Stimulated activated effector memory CD8-positive, alpha-beta T cell treated with anti-CD3 and anti-CD28 coated beads, Interleukin-12 subunit alpha, Interleukin-12 subunit beta, amount 100 ng/mL, for 72 hours (primary cell): Measurements from ENCODE around the gene MAD1L1.

Experiments
- ATAC-seq: fragments of 150-1000 bp; cut with Tn5 transposase; 2 replicates; pipeline ENCODE4 v1.10.0; 2021
- DNase-seq, 2 donors: peaks; one replicate each; pipeline ENCODE4 v3.0.0; 2021 to 2022; ENCODE audit warnings: low spot score in 2 of 2
- H3K27ac Mint-ChIP-seq: one replicate; pipeline ENCODE4 v1.8.0; 2022; ENCODE audit warnings: mild to moderate bottlenecking, mixed read lengths
- H3K36me3 Mint-ChIP-seq: one replicate; pipeline ENCODE4 v1.8.0; 2022; ENCODE audit warnings: mild to moderate bottlenecking, mixed read lengths
- H3K4me1 Mint-ChIP-seq: one replicate; pipeline ENCODE4 v1.8.0; 2022; ENCODE audit warnings: mixed read lengths
- H3K4me3 Mint-ChIP-seq: one replicate; pipeline ENCODE4 v1.8.0; 2022; ENCODE audit warnings: mild to moderate bottlenecking, mixed read lengths
- H3K9me3 Mint-ChIP-seq: one replicate; pipeline ENCODE4 v1.8.0; 2022; ENCODE audit warnings: mixed read lengths

Gene MAD1L1

GRCh38 chr7:2029936-2030335 lies 202.8 kb downstream of the MAD1L1 start:
- Mint-ChIP-seq H3K27ac (no peak overlapping the region), H3K9me3 (peaks cover 20% of the 10 kb centered on the region), H3K4me3 (no peak overlapping the region), H3K36me3 (no peaks in the 10 kb centered on the region), H3K4me1 (peaks cover 35% of the 10 kb centered on the region)
- DNase-seq, result no peak
- ATAC-seq, result no peak

GRCh38 chr7:2029211-2029905 lies 203.4 kb downstream of the MAD1L1 start:
- H3K27ac Mint-ChIP-seq, result no peak overlapping the region
- H3K9me3 Mint-ChIP-seq, result peaks cover 24% of the 10 kb centered on the region
- H3K4me1 Mint-ChIP-seq, result peaks cover 35% of the 10 kb centered on the region
- DNase-seq (no peak), ATAC-seq (no peak)
- H3K4me3 Mint-ChIP-seq, result no peak overlapping the region
- H3K36me3 Mint-ChIP-seq, result no peaks in the 10 kb centered on the region

GRCh38 chr7:2028733-2029132 lies 204.0 kb downstream of the MAD1L1 start:
- Mint-ChIP-seq H3K36me3 (no peaks in the 10 kb centered on the region), H3K4me3 (no peak overlapping the region), H3K27ac (no peak overlapping the region), H3K4me1 (peaks cover 35% of the 10 kb centered on the region), H3K9me3 (peaks cover 28% of the 10 kb centered on the region)
- no peak for ATAC-seq
- DNase-seq, result no peak

- peaks cover 28% of the 10 kb centered on the region for H3K9me3 Mint-ChIP-seq
- ATAC-seq (no peak), DNase-seq (no peak)
- no peak overlapping the region for H3K27ac Mint-ChIP-seq
- H3K36me3 Mint-ChIP-seq, result no peaks in the 10 kb centered on the region
- H3K4me1 Mint-ChIP-seq, result peaks cover 13% of the 10 kb centered on the region
- H3K4me3 Mint-ChIP-seq, result no peak overlapping the region
Measured at GRCh38 chr7:2025188-2025587, 207.6 kb downstream of the MAD1L1 start.

GRCh38 chr7:2024567-2024918 lies 208.2 kb downstream of the MAD1L1 start:
- H3K9me3 Mint-ChIP-seq, result peaks cover 28% of the 10 kb centered on the region
- DNase-seq (no peak), ATAC-seq (no peak)
- peak overlapping the region; percentile 32 for H3K27ac Mint-ChIP-seq
- H3K36me3 Mint-ChIP-seq, result no peaks in the 10 kb centered on the region
- H3K4me3 Mint-ChIP-seq, result no peak overlapping the region
- peaks cover 16% of the 10 kb centered on the region for H3K4me1 Mint-ChIP-seq

- Mint-ChIP-seq H3K4me3 (no peak overlapping the region), H3K27ac (peak overlapping the region; percentile 32), H3K36me3 (no peaks in the 10 kb centered on the region), H3K4me1 (peaks cover 15% of the 10 kb centered on the region), H3K9me3 (peaks cover 26% of the 10 kb centered on the region)
- DNase-seq, result no peak
- no peak for ATAC-seq
Measured at GRCh38 chr7:2023877-2024566, 208.7 kb downstream of the MAD1L1 start.

GRCh38 chr7:2022737-2023250 lies 210.0 kb downstream of the MAD1L1 start:
- Mint-ChIP-seq H3K27ac (no peak overlapping the region), H3K4me1 (peaks cover 19% of the 10 kb centered on the region), H3K9me3 (peaks cover 19% of the 10 kb centered on the region), H3K4me3 (no peak overlapping the region), H3K36me3 (no peaks in the 10 kb centered on the region)
- ATAC-seq (no peak), DNase-seq (no peak)

- ATAC-seq (no peak), DNase-seq (no peak)
- Mint-ChIP-seq H3K27ac (no peak overlapping the region), H3K4me1 (peaks cover 19% of the 10 kb centered on the region), H3K9me3 (peaks cover 19% of the 10 kb centered on the region), H3K4me3 (no peak overlapping the region), H3K36me3 (no peaks in the 10 kb centered on the region)
Measured at GRCh38 chr7:2022021-2022409, 210.7 kb downstream of the MAD1L1 start.

GRCh38 chr7:2019711-2020511 lies 212.8 kb downstream of the MAD1L1 start:
- ATAC-seq (peak; percentile 88), DNase-seq (no peak)
- Mint-ChIP-seq H3K4me1 (peaks cover 19% of the 10 kb centered on the region), H3K9me3 (peaks cover 8% of the 10 kb centered on the region), H3K4me3 (peak overlapping the region; percentile 37), H3K36me3 (no peaks in the 10 kb centered on the region), H3K27ac (peak overlapping the region; percentile 65)

GRCh38 chr7:2019461-2019710 lies 213.4 kb downstream of the MAD1L1 start:
- Mint-ChIP-seq H3K4me1 (peaks cover 19% of the 10 kb centered on the region), H3K36me3 (no peaks in the 10 kb centered on the region), H3K9me3 (peaks cover 5% of the 10 kb centered on the region), H3K27ac (peak overlapping the region; percentile 65), H3K4me3 (peak overlapping the region; percentile 37)
- DNase-seq, result no peak
- ATAC-seq, result no peak

- ATAC-seq (no peak), DNase-seq (no peak)
- H3K27ac Mint-ChIP-seq, result no peak overlapping the region
- no peak overlapping the region for H3K4me3 Mint-ChIP-seq
- H3K9me3 Mint-ChIP-seq, result no peaks in the 10 kb centered on the region
- H3K4me1 Mint-ChIP-seq, result peaks cover 19% of the 10 kb centered on the region
- H3K36me3 Mint-ChIP-seq, result peaks cover under 1% of the 10 kb centered on the region
Measured at GRCh38 chr7:2018569-2019460, 213.9 kb downstream of the MAD1L1 start.

GRCh38 chr7:2017914-2018568 lies 214.7 kb downstream of the MAD1L1 start:
- DNase-seq, result no peak
- no peak overlapping the region for H3K4me3 Mint-ChIP-seq
- no peak overlapping the region for H3K27ac Mint-ChIP-seq
- H3K4me1 Mint-ChIP-seq, result peaks cover 26% of the 10 kb centered on the region
- peaks cover 6% of the 10 kb centered on the region for H3K36me3 Mint-ChIP-seq
- ATAC-seq, result no peak
- no peaks in the 10 kb centered on the region for H3K9me3 Mint-ChIP-seq

- Mint-ChIP-seq H3K4me1 (peaks cover 28% of the 10 kb centered on the region), H3K9me3 (no peaks in the 10 kb centered on the region)
Measured at GRCh38 chr7:2017481-2017891, 215.3 kb downstream of the MAD1L1 start.

GRCh38 chr7:2016761-2017480 lies 215.8 kb downstream of the MAD1L1 start:
- Mint-ChIP-seq H3K9me3 (no peaks in the 10 kb centered on the region), H3K36me3 (peaks cover 12% of the 10 kb centered on the region), H3K4me1 (peaks cover 32% of the 10 kb centered on the region), H3K4me3 (no peak overlapping the region), H3K27ac (no peak overlapping the region)
- ATAC-seq (no peak), DNase-seq (no peak)

More at GRCh38 chr7:2017481-2017891, 215.3 kb downstream of the MAD1L1 start:
- no peak for ATAC-seq
- H3K36me3 Mint-ChIP-seq, result peaks cover 7% of the 10 kb centered on the region
- no peak overlapping the region for H3K27ac Mint-ChIP-seq
- H3K4me3 Mint-ChIP-seq, result no peak overlapping the region
- no peak for DNase-seq
